Pericardium fibroblast (primary cell): ENCODE data around the gene EFCC1. TPM values are rescaled to one million over a fixed set of nuclear protein-coding genes. Genes with fewer than 3 reads are reported as not detected.

Experiments used
- total RNA-seq: library from RNA; depleted of rRNA; stranded (reverse); fragments of >200 nt; gene quantifications from 2 replicates; pipeline ENCODE4 v1.2.3, GENCODE V29; 2015

The EFCC1 gene
- not detected in 2 replicates for total RNA-seq

GRCh38 chr3:129001101-129001805, at the start of gene EFCC1:
Gene EFCC1 (plus strand): TSS chr3:129001304. CDS start chr3:129001629, 325 bp downstream.

GRCh38 chr3:128993461-128994172, 7.5 kb upstream of the EFCC1 start, which contains the start of gene CFAP92:
Gene CFAP92 (minus strand): TSS chr3:128994076. CDS start chr3:128993304, 772 bp downstream.

GRCh38 chr3:129060276-129061022, 59.3 kb downstream of the EFCC1 start, which contains the start of gene GP9:
Gene GP9 (plus strand): TSS chr3:129060779. CDS start chr3:129061740, 961 bp downstream.

Other genes with a start within 250 kb of the EFCC1 start
- 21.0 and 21.8 TPM in 2 replicates for gene ACAD9, start 121.7 kb upstream of the EFCC1 start, total RNA-seq
- gene CFAP92, start 7.2 kb upstream of the EFCC1 start, total RNA-seq = not detected in 2 replicates
- not detected in 2 replicates for gene GP9, start 59.5 kb downstream of the EFCC1 start, total RNA-seq
- gene RAB43, start 120.5 kb downstream of the EFCC1 start, total RNA-seq = 2.6 and 19.1 TPM in 2 replicates
- 20.8 and 21.4 TPM in 2 replicates for gene ISY1, start 159.8 kb downstream of the EFCC1 start, total RNA-seq
- gene CNBP, start 182.6 kb downstream of the EFCC1 start, total RNA-seq = 209 and 219 TPM in 2 replicates
- gene COPG1, start 248.3 kb downstream of the EFCC1 start, total RNA-seq = 157 and 220 TPM in 2 replicates